HG02588 (cell line): Measurements from ENCODE around the gene MASP1.

Experiments
- ATAC-seq: cut with Tn5 transposase; IDR thresholded peaks from one replicate; pipeline ENCODE4 v1.9.1; 2021; ENCODE audit warnings: mild to moderate bottlenecking, moderate library complexity; ENCODE audit not compliant: unreplicated experiment

The MASP1 gene

GRCh38 chr3:187291512-187292132 is at the start of gene MASP1:
TSS of gene MASP1 (minus strand) at chr3:187291737. CDS start at chr3:187291632, 105 bp downstream.
- ATAC-seq: no peak

- ATAC-seq: no peak
Observed at GRCh38 chr3:187340578-187340977, 49.0 kb upstream of the MASP1 start.

GRCh38 chr3:187336322-187336721 is 44.8 kb upstream of the MASP1 start:
- no peak for ATAC-seq

GRCh38 chr3:187334904-187335303 is 43.4 kb upstream of the MASP1 start:
- ATAC-seq: no peak

GRCh38 chr3:187328691-187329090 is 37.2 kb upstream of the MASP1 start:
- no peak for ATAC-seq

- ATAC-seq: no peak
Observed at GRCh38 chr3:187327845-187328244, 36.3 kb upstream of the MASP1 start.

GRCh38 chr3:187325632-187326031 is 34.1 kb upstream of the MASP1 start:
- no peak for ATAC-seq

GRCh38 chr3:187323091-187323490 is 31.6 kb upstream of the MASP1 start:
- ATAC-seq: no peak

- no peak for ATAC-seq
Observed at GRCh38 chr3:187322291-187322690, 30.8 kb upstream of the MASP1 start.

- ATAC-seq: no peak
Observed at GRCh38 chr3:187321766-187322165, 30.2 kb upstream of the MASP1 start.

- no peak for ATAC-seq
Observed at GRCh38 chr3:187319699-187320302, 28.3 kb upstream of the MASP1 start.

- no peak for ATAC-seq
Observed at GRCh38 chr3:187318819-187319616, 27.5 kb upstream of the MASP1 start.

GRCh38 chr3:187315872-187316271 is 24.3 kb upstream of the MASP1 start:
- no peak for ATAC-seq

GRCh38 chr3:187314176-187314575 is 22.6 kb upstream of the MASP1 start:
- ATAC-seq: no peak

GRCh38 chr3:187310954-187311470 is 19.5 kb upstream of the MASP1 start:
- no peak for ATAC-seq

GRCh38 chr3:187310226-187310625 is 18.7 kb upstream of the MASP1 start:
- no peak for ATAC-seq

GRCh38 chr3:187305881-187306280 is 14.3 kb upstream of the MASP1 start:
- ATAC-seq: no peak

- no peak for ATAC-seq
Observed at GRCh38 chr3:187299611-187300010, 8.1 kb upstream of the MASP1 start.

GRCh38 chr3:187296911-187297310 is 5.4 kb upstream of the MASP1 start:
- ATAC-seq: no peak

- no peak for ATAC-seq
Observed at GRCh38 chr3:187296058-187296457, 4.5 kb upstream of the MASP1 start.

- ATAC-seq: no peak
Observed at GRCh38 chr3:187295316-187296034, 3.9 kb upstream of the MASP1 start.
